Lung (tissue), 12 donors: Measurements from ENCODE around the gene PIAS4. TPM values are rescaled to one million over a fixed set of nuclear protein-coding genes. Genes with fewer than 3 reads are reported as not detected.

Experiments
- ATAC-seq: fragments of 200-7000 bp; cut with Tn5 transposase; one replicate; pipeline ENCODE4 v1.9.1; 2020; ENCODE audit warnings: moderate number of reproducible peaks; ENCODE audit not compliant: insufficient read depth, low FRiP score
- DNase-seq, 3 donors: peaks; one replicate each; pipeline ENCODE4 v3.0.0-alpha.2; 2013 to 2017
- H3K27ac ChIP-seq, 2 donors: one replicate each; pipeline ENCODE4 v1.5.1; 2013; ENCODE audit warnings: mild to moderate bottlenecking in 2 of 2, moderate library complexity in 2 of 2, control low read depth in 1 of 2, inconsistent platforms in 1 of 2, low read depth in 1 of 2, low read length in 1 of 2
- H3K27me3 ChIP-seq, 3 donors: one replicate each; pipeline ENCODE4 v1.5.1; 2013; ENCODE audit warnings: low read length in 2 of 3; ENCODE audit not compliant: control insufficient read depth in 3 of 3, insufficient read depth in 3 of 3
- H3K36me3 ChIP-seq, 4 donors: one replicate each; pipeline ENCODE4 v1.5.1; 2013; ENCODE audit warnings: low read length in 4 of 4, mild to moderate bottlenecking in 1 of 4, moderate library complexity in 1 of 4; ENCODE audit not compliant: control insufficient read depth in 4 of 4, insufficient read depth in 4 of 4
- H3K4me1 ChIP-seq, 5 donors: one replicate each; pipeline ENCODE4 v1.5.1; 2013; ENCODE audit warnings: low read length in 5 of 5, mild to moderate bottlenecking in 2 of 5, moderate library complexity in 1 of 5; ENCODE audit not compliant: control insufficient read depth in 5 of 5, insufficient read depth in 5 of 5
- H3K4me3 ChIP-seq: one replicate; pipeline ENCODE4 v1.5.1; 2013; ENCODE audit warnings: mild to moderate bottlenecking, control low read depth, moderate library complexity
- H3K9ac ChIP-seq, 2 donors: one replicate each; pipeline ENCODE4 v1.5.1; 2013; ENCODE audit warnings: low read length in 2 of 2, control low read depth in 1 of 2; ENCODE audit not compliant: insufficient read depth in 1 of 2
- H3K9me3 ChIP-seq, 4 donors: one replicate each; pipeline ENCODE4 v1.5.1; 2013; ENCODE audit warnings: low read length in 3 of 4, mild to moderate bottlenecking in 1 of 4, moderate library complexity in 1 of 4; ENCODE audit not compliant: control insufficient read depth in 4 of 4, insufficient read depth in 3 of 4
- CTCF ChIP-seq: IDR thresholded peaks from 2 replicates; pipeline ENCODE4 v1.5.1; 2012; ENCODE audit warnings: mild to moderate bottlenecking; ENCODE audit errors: control extremely low read depth, extremely low read depth
- WGBS, 2 donors: extraction: QIAGEN DNeasy Blood & Tissue Kit; methylation state at CpG; one replicate each; pipeline ENCODE4 v1.1.7; 2013; 5-methylcytosine and 5-hydroxymethylcytosine counted together
- polyA plus RNA-seq, 2 donors: library from polyadenylated mRNA; stranded (reverse); fragments of 200-250 nt; gene quantifications; one replicate each; pipeline ENCODE4 v1.2.1, GENCODE V29; 2013
- total RNA-seq, 2 donors: library from RNA; depleted of rRNA in 1 of 2; stranded (reverse); fragments of >200 nt in 1 of 2; gene quantifications; one replicate each; pipeline ENCODE4 v1.2.1, GENCODE V29; 2014 to 2021
- donor health status: control.
- donor health status: control.
- donor health status: Bipolar disorder and iron deficiency.
- donor health status: healthy.
- donor health status: DM: yes; HTN: yes; CAD: no.

Gene PIAS4
- total and polyA plus RNA-seq, 4 donors: 9.9 to 46.2 (median 21.6) TPM

- Histone ChIP-seq H3K4me3 (no peak overlapping the region), H3K9me3 (no peaks in the 10 kb centered on the region), H3K36me3 (peaks cover 23 to 62% (median 48%) of the 10 kb centered on the region in 4 donors), H3K27me3 (no peaks in the 10 kb centered on the region), H3K9ac (no peak overlapping the region), H3K27ac (no peak overlapping the region), H3K4me1 (no peaks in the 10 kb centered on the region)
- no peak for ATAC-seq
- no peak for TF ChIP-seq CTCF
- WGBS, 2 donors: 91 to 92% methylated on average over 29 of the region's 29 CpGs
- DNase-seq: no peak
Measured at GRCh38 chr19:3976495-3977241, 30.9 kb upstream of the PIAS4 start.

GRCh38 chr19:3977242-3978143 lies 30.0 kb upstream of the PIAS4 start:
- Histone ChIP-seq H3K27me3 (no peaks in the 10 kb centered on the region), H3K9me3 (no peaks in the 10 kb centered on the region)
- DNase-seq: no peak

GRCh38 chr19:3978145-3978544 lies 29.4 kb upstream of the PIAS4 start:
- Histone ChIP-seq H3K9ac (no peak overlapping the region), H3K27me3 (no peaks in the 10 kb centered on the region), H3K36me3 (peaks cover 34 to 77% (median 60%) of the 10 kb centered on the region in 4 donors), H3K4me1 (peaks cover 0 to 2% (median 0%) of the 10 kb centered on the region in 5 donors), H3K4me3 (no peak overlapping the region), H3K9me3 (no peaks in the 10 kb centered on the region), H3K27ac (no peak overlapping the region)
- ATAC-seq (no peak), DNase-seq (no peak)
- 95% methylated on average over 19 of the region's 19 CpGs for WGBS, 2 donors
- no peak for TF ChIP-seq CTCF

More at GRCh38 chr19:3977242-3978143, 30.0 kb upstream of the PIAS4 start:
- Histone ChIP-seq H3K4me3 (no peak overlapping the region), H3K4me1 (no peaks in the 10 kb centered on the region), H3K9ac (no peak overlapping the region), H3K27ac (no peak overlapping the region), H3K36me3 (peaks cover 31 to 71% (median 56%) of the 10 kb centered on the region in 4 donors)
- TF ChIP-seq CTCF: no peak
- WGBS, 2 donors: 93 to 94% methylated on average over 56 to 59 of the region's 59 CpGs
- no peak for ATAC-seq
